Fibroblast of lung (primary cell): Measurements from ENCODE around the gene C2orf81.

ENCODE experiments used
- CTCF ChIP-seq, 2 donors: IDR thresholded peaks in 1 of 2; conservative IDR thresholded peaks in 1 of 2; 1 replicate in 1 of 2; 2 replicates in 1 of 2; pipeline ENCODE4 v1.5.1; 2011 to 2012; ENCODE audit warnings: low read length in 2 of 2, control low read depth in 1 of 2, inconsistent platforms in 1 of 2, low read depth in 1 of 2, mild to moderate bottlenecking in 1 of 2
- EZH2 ChIP-seq: IDR thresholded peaks from 2 replicates; pipeline ENCODE4 v1.5.1; 2012; ENCODE audit warnings: low read length, control low read depth, mild to moderate bottlenecking; ENCODE audit errors: missing control alignments

- TF ChIP-seq CTCF (conservative IDR thresholded peaks at IDR 0.05 in 1 of 2, IDR thresholded peaks at IDR 0.05 in 1 of 2; ENCODE audit: low read depth in 1 of 2, low read length in 2 of 2) (no peak), EZH2 (no peak)
Observed at GRCh38 chr2:74379851-74380789, 41.3 kb downstream of the C2orf81 start, which contains the start of gene DCTN1.
